A549 (cell line): ENCODE data around the gene RAB6D. TPM values are rescaled to one million over a fixed set of nuclear protein-coding genes. Genes with fewer than 3 reads are reported as not detected.

ENCODE experiments used
- ATAC-seq, 2 experiments: fragments of 200-7000 bp in 1 of 2; fragments of >200 bp in 1 of 2; cut with Nextera tagmentation in 1 of 2; cut with Tn5 transposase in 1 of 2; 3 replicates each; pipeline versions ENCODE4 v1.8.0 to v1.9.1; 2018 to 2020; ENCODE audit warnings: mild to moderate bottlenecking in 1 of 2, moderate library complexity in 1 of 2
- CTCF ChIA-PET: fragments of 300-600 bp; sonication (Branson Sonifier 250); formaldehyde crosslinking; extraction: SDS; loops from one replicate; lab custom pipeline; 2021; ENCODE audit warnings: antibody characterized with exemption, inconsistent platforms; lab: Yijun Ruan, JAX
- POLR2A ChIA-PET: fragments of 350-600 bp; formaldehyde crosslinking; extraction: SDS; loops from one replicate; lab custom pipeline; 2021; ENCODE audit warnings: antibody characterized with exemption, inconsistent platforms; lab: Yijun Ruan, JAX
- DNase-seq, 2 experiments: peaks; one replicate each; pipeline versions ENCODE4 v3.0.0 to v3.0.0-alpha.2; 2011 to 2016; ENCODE audit warnings: low read depth in 1 of 2, low spot score in 1 of 2
- FAIRE-seq: peaks from 2 replicates; lab custom pipeline; 2011; peaks lifted over from hg19 to GRCh38; lab: Jason Lieb, UNC
- H3K27ac ChIP-seq, 2 experiments: fragments of >200 bp; sonication (Bioruptor Twin); formaldehyde crosslinking; 3 replicates each; pipeline ENCODE4 v1.5.1; 2016 to 2017
- H3K4me1 ChIP-seq: fragments of >200 bp; sonication (Bioruptor Twin); formaldehyde crosslinking; 3 replicates; pipeline ENCODE4 v1.6.1; 2016
- H3K4me2 ChIP-seq: fragments of >200 bp; sonication (Bioruptor Twin); formaldehyde crosslinking; 3 replicates; pipeline ENCODE4 v1.6.1; 2016
- H3K4me3 ChIP-seq: fragments of >200 bp; sonication (Bioruptor Twin); formaldehyde crosslinking; 3 replicates; pipeline ENCODE4 v1.5.1; 2016
- H3K9me3 ChIP-seq: fragments of >200 bp; sonication (Bioruptor Twin); formaldehyde crosslinking; 3 replicates; pipeline ENCODE4 v1.6.1; 2016
- ATOH8 ChIP-seq: fragments of 250-450 bp; sonication (Bioruptor Pico); IDR thresholded peaks from 2 replicates; pipeline ENCODE4 v1.5.0; 2020; ENCODE audit warnings: low read depth, mild to moderate bottlenecking, moderate library complexity
- BHLHE40 ChIP-seq: IDR thresholded peaks from 2 replicates; pipeline ENCODE4 v1.6.1; 2012; ENCODE audit warnings: low read depth, low read length, inconsistent platforms
- CBX2 ChIP-seq: fragments of 200-600 bp; sonication (generic); IDR thresholded peaks from 2 replicates; pipeline ENCODE4 v1.6.1; 2016; ENCODE audit warnings: low read depth, mild to moderate bottlenecking, borderline replicate concordance
- CEBPB ChIP-seq, 2 experiments: fragments of >200 bp in 1 of 2; sonication (Bioruptor Twin) in 1 of 2; formaldehyde crosslinking in 1 of 2; IDR thresholded peaks; 2 replicates each; pipeline ENCODE4 v1.6.1; 2012 to 2016
- CHD2 ChIP-seq: fragments of 150-350 bp; IDR thresholded peaks from 2 replicates; pipeline ENCODE4 v1.6.1; 2014; ENCODE audit warnings: low read length; ENCODE audit not compliant: partially characterized antibody
- E2F6 ChIP-seq: IDR thresholded peaks from 2 replicates; pipeline ENCODE4 v1.6.1; 2012; ENCODE audit warnings: low read depth, borderline replicate concordance
- EHF ChIP-seq: fragments of 250-450 bp; sonication (Bioruptor Pico); IDR thresholded peaks from 2 replicates; pipeline ENCODE4 v1.5.0; 2020; ENCODE audit warnings: mild to moderate bottlenecking
- ELK1 ChIP-seq: fragments of 150-350 bp; IDR thresholded peaks from 2 replicates; pipeline ENCODE4 v1.6.1; 2014; ENCODE audit warnings: low read depth, mild to moderate bottlenecking, low read length
- FOSL2 ChIP-seq, 2 experiments: fragments of 450-650 bp in 1 of 2; fragments of >200 bp in 1 of 2; sonication (Bioruptor Twin) in 1 of 2; formaldehyde crosslinking; IDR thresholded peaks; 2 replicates each; pipeline versions ENCODE4 v1.5.0 to v1.6.1; 2016 to 2020; ENCODE audit warnings: mild to moderate bottlenecking in 1 of 2, moderate library complexity in 1 of 2
- GATA3 ChIP-seq: IDR thresholded peaks from 2 replicates; pipeline ENCODE4 v1.6.1; 2012; ENCODE audit warnings: borderline replicate concordance
- HMGXB4 ChIP-seq: fragments of 250-450 bp; sonication (Bioruptor Pico); IDR thresholded peaks from 2 replicates; pipeline ENCODE4 v1.5.0; 2021; ENCODE audit warnings: mild to moderate bottlenecking, moderate library complexity, borderline replicate concordance
- HOXA7 ChIP-seq: fragments of 250-450 bp; sonication (Bioruptor Pico); IDR thresholded peaks from 2 replicates; pipeline ENCODE4 v1.5.0; 2020; ENCODE audit warnings: mild to moderate bottlenecking, moderate library complexity
- HOXB5 ChIP-seq: fragments of 250-450 bp; sonication (Bioruptor Pico); IDR thresholded peaks from 2 replicates; pipeline ENCODE4 v1.5.0; 2020; ENCODE audit warnings: mild to moderate bottlenecking, moderate library complexity
- JUN ChIP-seq, 2 experiments: fragments of >200 bp; sonication (Bioruptor Twin); formaldehyde crosslinking; IDR thresholded peaks; 2 replicates in 1 of 2; 3 replicates in 1 of 2; pipeline ENCODE4 v1.6.1; 2016 to 2017
- JUNB ChIP-seq: fragments of >200 bp; sonication (Bioruptor Twin); formaldehyde crosslinking; IDR thresholded peaks from 2 replicates; pipeline ENCODE4 v1.6.1; 2016
- MAX ChIP-seq: IDR thresholded peaks from 2 replicates; pipeline ENCODE4 v1.6.1; 2012
- NFE2L2 ChIP-seq: fragments of 150-350 bp; conservative IDR thresholded peaks from 2 replicates; pipeline ENCODE4 v1.6.1; 2014; ENCODE audit warnings: low read length
- NR3C1 ChIP-seq: fragments of >200 bp; sonication (Bioruptor Twin); formaldehyde crosslinking; IDR thresholded peaks from 3 replicates; pipeline ENCODE4 v1.6.1; 2017
- PBX3 ChIP-seq: IDR thresholded peaks from 2 replicates; pipeline ENCODE4 v1.6.1; 2012
- RFX5 ChIP-seq: fragments of 450-650 bp; IDR thresholded peaks from 2 replicates; pipeline ENCODE4 v1.7.1; 2014; ENCODE audit warnings: antibody characterized with exemption, mild to moderate bottlenecking, moderate library complexity
- SMC3 ChIP-seq: fragments of >200 bp; sonication (Bioruptor Twin); formaldehyde crosslinking; IDR thresholded peaks from 3 replicates; pipeline ENCODE4 v1.6.1; 2018; ENCODE audit warnings: inconsistent platforms
- SREBF2 ChIP-seq: fragments of 450-650 bp; IDR thresholded peaks from 2 replicates; pipeline ENCODE4 v1.6.1; 2014; ENCODE audit warnings: mild to moderate bottlenecking, moderate library complexity
- TFCP2L1 ChIP-seq: fragments of 250-450 bp; sonication (Bioruptor Pico); IDR thresholded peaks from 2 replicates; pipeline ENCODE4 v1.5.0; 2021; ENCODE audit warnings: mild to moderate bottlenecking
- ZSCAN20 ChIP-seq: fragments of 250-450 bp; sonication (Bioruptor Pico); IDR thresholded peaks from 2 replicates; pipeline ENCODE4 v1.8.0; 2022; ENCODE audit warnings: mild to moderate bottlenecking, moderate library complexity
- WGBS: methylation state at CpG from one replicate; pipeline ENCODE4 v1.1.6; 2017; ENCODE audit errors: missing lambda C conversion rate; 5-methylcytosine and 5-hydroxymethylcytosine counted together
- polyA plus RNA-seq, 4 experiments: library from polyadenylated mRNA; depleted of rRNA in 3 of 4; stranded (reverse); fragments of >200 nt; fragmentation: RNase III in 1 of 4; extraction: RNeasy Plus Mini Kit Qiagen cat#74134 plus additional on column Dnase treatment in 1 of 4; gene quantifications; 2 replicates in 3 of 4; 3 replicates in 1 of 4; pipeline ENCODE4 v1.2.3, GENCODE V29; 2011 to 2017

Gene RAB6D
- polyA plus RNA-seq, 2 of the 4 experiments (the other 2 are of a cell fraction), result 0.04 to 0.05 TPM

- no peak for TF ChIP-seq HMGXB4
- no peak for TF ChIP-seq CBX2
- TF ChIP-seq PBX3, result no peak
- TF ChIP-seq HOXA7, result no peak
- no peak for TF ChIP-seq JUN (IDR thresholded peaks at IDR 0.05)
Observed at GRCh38 chr2:131408207-131408606, 44.2 kb upstream of the RAB6D start (continued).

- CTCF ChIA-PET, result no interaction called here
- DNase-seq, result no peak
- no peak for FAIRE-seq
- WGBS, result 38% methylated on average over 12 of the region's 12 CpGs
- Histone ChIP-seq H3K4me1 (no peaks in the 10 kb centered on the region), H3K4me2 (no peak overlapping the region), H3K4me3 (no peak overlapping the region), H3K27ac (no peak overlapping the region), H3K9me3 (no peaks in the 10 kb centered on the region)
- no peak for ATAC-seq
- POLR2A ChIA-PET, result no interaction called here
- no peak for TF ChIP-seq NR3C1
- no peak for TF ChIP-seq FOSL2 (IDR thresholded peaks at IDR 0.05)
- TF ChIP-seq FOSL2 (CRISPR knock-in tag; IDR thresholded peaks at IDR 0.05), result no peak
- no peak for TF ChIP-seq HOXA7
- TF ChIP-seq CEBPB (IDR thresholded peaks at IDR 0.05), result no peak
- no peak for TF ChIP-seq SMC3
- TF ChIP-seq BHLHE40, result no peak
- TF ChIP-seq HOXB5 (CRISPR knock-in tag), result no peak
- TF ChIP-seq ATOH8, result no peak
- no peak for TF ChIP-seq CHD2
- TF ChIP-seq EHF (CRISPR knock-in tag), result no peak
- no peak for TF ChIP-seq SREBF2
- TF ChIP-seq JUNB, result no peak
- no peak for TF ChIP-seq E2F6
- no peak for TF ChIP-seq RFX5
- no peak for TF ChIP-seq TFCP2L1 (CRISPR knock-in tag)
- TF ChIP-seq NFE2L2, result no peak
- TF ChIP-seq ZSCAN20, result no peak
- TF ChIP-seq GATA3, result no peak
- no peak for TF ChIP-seq MAX
- no peak for TF ChIP-seq ELK1
Observed at GRCh38 chr2:131404753-131405152, 40.8 kb upstream of the RAB6D start.
